ENCODE data around the gene FAM181B. TPM values are rescaled to one million over a fixed set of nuclear protein-coding genes. Genes with fewer than 3 reads are reported as not detected.

The FAM181B gene
- total RNA-seq, 1 donor from 2014 or later, result not detected

DNA sequence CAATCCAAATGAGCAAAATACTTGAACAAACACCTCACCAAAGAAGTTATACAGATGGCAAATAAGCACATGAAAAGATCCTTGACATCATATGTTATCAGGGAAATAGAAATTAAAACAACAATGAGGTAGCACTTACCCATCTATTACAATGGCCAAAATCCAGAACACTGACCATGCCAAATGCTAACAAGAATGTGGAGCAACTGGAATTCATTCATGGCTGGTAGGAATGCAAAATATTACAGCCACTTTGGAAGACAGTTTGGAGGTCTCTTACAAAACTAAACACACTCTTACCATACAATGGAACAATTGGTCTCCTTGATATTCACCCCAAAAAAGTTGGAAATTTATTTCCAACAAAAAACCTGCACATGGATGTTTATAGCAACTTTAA, 19.1 kb upstream of the FAM181B start:
- TF ChIP-seq CTCF (IDR thresholded peaks at IDR 0.05), result no peak
- Mint-ChIP-seq H3K4me1 (peaks cover 14% of the 10 kb centered on the region), H3K36me3 (ENCODE audit: low read depth) (no peaks in the 10 kb centered on the region), H3K9me3 (no peaks in the 10 kb centered on the region), H3K27me3 (peaks cover 19% of the 10 kb centered on the region), H3K27ac (no peak overlapping the region), H3K4me3 (no peak overlapping the region)
- intact Hi-C loops (cut with micrococcal nuclease), result no loop called here
- ATAC-seq (ENCODE audit: low read depth) (no peak), DNase-seq (no peak)
- CTCF ChIA-PET, result no interaction called here
- POLR2A ChIA-PET, result no interaction called here

DNA sequence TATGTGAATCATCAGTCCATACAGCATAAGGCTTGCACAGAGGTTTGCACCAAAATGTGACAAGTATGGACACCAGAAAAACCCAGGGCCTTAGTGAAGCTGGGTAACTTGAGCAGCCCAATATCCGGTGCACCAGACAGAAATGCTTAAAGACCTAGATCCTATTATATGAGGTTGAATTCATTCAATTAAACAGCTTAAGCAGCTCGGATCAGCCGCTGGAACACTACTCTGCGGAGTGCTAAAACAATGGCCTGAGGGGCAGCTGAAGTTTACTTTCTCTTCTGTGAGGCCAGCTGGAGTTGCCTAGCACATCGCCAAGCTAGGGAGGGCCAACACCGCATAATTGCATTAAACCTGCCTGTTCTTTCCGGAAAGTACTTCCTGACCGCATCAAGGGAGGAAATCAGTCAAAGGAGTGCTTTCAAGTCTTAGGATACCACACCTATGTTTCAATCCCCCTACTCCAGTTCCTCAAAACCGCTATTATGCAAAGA, 17.0 kb upstream of the FAM181B start:
- ATAC-seq (ENCODE audit: low read depth) (no peak), DNase-seq (no peak)
- peaks cover 24% of the 10 kb centered on the region for H3K27me3 Mint-ChIP-seq
- POLR2A ChIA-PET, result no interaction called here
- H3K9me3 Mint-ChIP-seq, result peaks cover 3% of the 10 kb centered on the region
- H3K4me3 Mint-ChIP-seq, result no peak overlapping the region
- no peaks in the 10 kb centered on the region for H3K36me3 Mint-ChIP-seq (ENCODE audit: low read depth)
- H3K27ac Mint-ChIP-seq, result no peak overlapping the region
- intact Hi-C loops (cut with micrococcal nuclease), result no loop called here
- CTCF ChIA-PET, result no interaction called here
- peaks cover 7% of the 10 kb centered on the region for H3K4me1 Mint-ChIP-seq
- TF ChIP-seq CTCF (IDR thresholded peaks at IDR 0.05), result no peak

DNA sequence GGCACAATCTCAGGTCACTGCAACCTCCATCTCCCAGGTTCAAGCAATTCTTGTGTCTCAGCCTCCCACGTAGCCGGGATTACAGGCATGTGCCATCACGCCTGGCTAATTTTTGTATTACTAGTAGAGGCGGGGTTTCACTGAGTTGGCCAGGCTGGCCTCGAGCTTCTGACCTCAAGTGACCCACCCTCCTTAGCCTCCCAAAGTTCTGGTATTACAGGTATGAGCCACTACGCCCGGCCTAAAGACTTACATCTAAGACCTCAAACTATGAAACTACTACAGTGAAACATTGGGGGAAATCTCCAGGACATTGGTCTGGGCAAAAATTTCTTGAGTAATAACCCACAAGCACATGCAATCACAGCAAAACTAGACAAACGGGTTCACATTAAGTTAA, 13.8 kb upstream of the FAM181B start:
- intact Hi-C loops (cut with micrococcal nuclease), result no loop called here
- no peak for TF ChIP-seq CTCF (IDR thresholded peaks at IDR 0.05)
- peaks cover 7% of the 10 kb centered on the region for H3K4me1 Mint-ChIP-seq
- no peaks in the 10 kb centered on the region for H3K36me3 Mint-ChIP-seq (ENCODE audit: low read depth)
- H3K27ac Mint-ChIP-seq, result no peak overlapping the region
- DNase-seq (no peak), ATAC-seq (ENCODE audit: low read depth) (no peak)
- H3K27me3 Mint-ChIP-seq, result peaks cover 34% of the 10 kb centered on the region
- POLR2A ChIA-PET, result no interaction called here
- H3K4me3 Mint-ChIP-seq, result no peak overlapping the region
- H3K9me3 Mint-ChIP-seq, result peaks cover 3% of the 10 kb centered on the region
- CTCF ChIA-PET, result no interaction called here

GRCh38 chr11:82738091-82738490, 4.4 kb upstream of the FAM181B start:
- CTCF ChIA-PET, result no interaction called here
- POLR2A ChIA-PET, result no interaction called here
- TF ChIP-seq CTCF (IDR thresholded peaks at IDR 0.05), result no peak

DNA sequence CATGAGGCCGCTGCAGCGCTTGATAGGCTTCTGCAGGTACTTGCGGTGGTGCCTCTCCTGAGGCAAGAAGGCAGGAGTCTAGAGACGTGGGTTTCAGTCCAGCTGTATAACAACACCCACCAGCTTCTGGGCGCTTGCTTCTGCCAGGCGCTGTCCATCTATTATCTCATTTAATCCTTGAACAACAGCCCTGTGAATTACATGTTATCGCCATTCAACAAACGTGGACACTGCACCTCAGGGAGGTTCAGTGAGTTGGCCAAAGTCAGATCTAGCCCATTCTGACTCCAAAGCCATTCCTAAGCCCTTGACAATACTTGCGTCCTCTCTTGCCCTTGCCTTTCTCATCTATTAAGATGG, 436 bp upstream of the FAM181B start:
- Mint-ChIP-seq H3K27ac (no peak overlapping the region), H3K36me3 (ENCODE audit: low read depth) (no peaks in the 10 kb centered on the region), H3K9me3 (peaks cover 2% of the 10 kb centered on the region), H3K4me1 (peaks cover 12% of the 10 kb centered on the region), H3K27me3 (peaks cover 62% of the 10 kb centered on the region), H3K4me3 (peak overlapping the region; percentile 68)
- ChIA-PET POLR2A (no interaction called here), CTCF (no interaction called here)
- ATAC-seq (ENCODE audit: low read depth) (no peak), DNase-seq (no peak)
- intact Hi-C loops (cut with micrococcal nuclease), result no loop called here
- TF ChIP-seq CTCF (IDR thresholded peaks at IDR 0.05), result no peak

More at GRCh38 chr11:82738091-82738490, 4.4 kb upstream of the FAM181B start:
- peaks cover 49% of the 10 kb centered on the region for H3K27me3 Mint-ChIP-seq
- H3K4me1 Mint-ChIP-seq, result peaks cover 3% of the 10 kb centered on the region
- intact Hi-C loops (cut with micrococcal nuclease), result no loop called here
- DNase-seq (no peak), ATAC-seq (ENCODE audit: low read depth) (no peak)
- H3K9me3 Mint-ChIP-seq, result peaks cover 2% of the 10 kb centered on the region
- no peak overlapping the region for H3K27ac Mint-ChIP-seq
- no peak overlapping the region for H3K4me3 Mint-ChIP-seq
- H3K36me3 Mint-ChIP-seq (ENCODE audit: low read depth), result no peaks in the 10 kb centered on the region

Measured in activated B cell treated with CpG ODN at 0.5 μM for 24 hours (primary cell).